Keratinocyte (primary cell): ENCODE results near the gene REPIN1.

ENCODE experiments used
- CTCF ChIP-seq, 3 experiments: IDR thresholded peaks in 1 of 3; conservative IDR thresholded peaks in 1 of 3; optimal IDR thresholded peaks in 1 of 3; 2 replicates in 2 of 3; 3 replicates in 1 of 3; pipeline versions ENCODE3 to v1.5.1; 2011; ENCODE audit warnings: low read length in 3 of 3, mild to moderate bottlenecking in 3 of 3, moderate library complexity in 2 of 3, control low read depth in 1 of 3, inconsistent platforms in 1 of 3; ENCODE audit not compliant: insufficient read depth in 2 of 3; ENCODE audit errors: extremely low read depth in 1 of 3
- EZH2 ChIP-seq: IDR thresholded peaks from one replicate; pipeline ENCODE4 v1.6.1; 2012; ENCODE audit warnings: inconsistent platforms, mild to moderate bottlenecking, low read length, moderate library complexity

- TF ChIP-seq CTCF (optimal IDR thresholded peaks at IDR 0.05 in 1 of 3, IDR thresholded peaks at IDR 0.05 in 1 of 3, conservative IDR thresholded peaks at IDR 0.05 in 1 of 3; ENCODE audit: extremely low read depth in 1 of 3, insufficient read depth in 2 of 3, low read length in 3 of 3) (no peak), EZH2 (no peak)
Measured at GRCh38 chr7:150405584-150406311, 37.1 kb downstream of the REPIN1 start.
